HepG2 (cell line): Measurements from ENCODE around the gene TARBP2. TPM values are rescaled to one million over a fixed set of nuclear protein-coding genes. Genes with fewer than 3 reads are reported as not detected.
A peak's percentile ranks its signal among the peaks of the same experiment; 100 is the strongest.

Experiments
- ATF7 ChIP-seq, 2 experiments: fragments of 450-650 bp in 1 of 2; sonication (generic) in 1 of 2; formaldehyde crosslinking in 1 of 2; IDR thresholded peaks; 2 replicates each; pipeline versions ENCODE4 v1.4.0 to v1.6.1; 2016 to 2020; ENCODE audit warnings: antibody characterized with exemption in 1 of 2, mild to moderate bottlenecking in 1 of 2, missing genetic modification reagents in 1 of 2
- DZIP1 ChIP-seq: sonication (generic); formaldehyde crosslinking; IDR thresholded peaks from 2 replicates; pipeline ENCODE4 v1.5.0; 2020; ENCODE audit warnings: mild to moderate bottlenecking, missing genetic modification reagents
- E2F2 ChIP-seq: sonication (generic); formaldehyde crosslinking; IDR thresholded peaks from 2 replicates; pipeline ENCODE4 v1.4.0; 2020; ENCODE audit warnings: missing genetic modification reagents, borderline replicate concordance
- KDM4B ChIP-seq: sonication (generic); formaldehyde crosslinking; IDR thresholded peaks from 2 replicates; pipeline ENCODE4 v1.4.0; 2020; ENCODE audit warnings: missing genetic modification reagents
- RXRA ChIP-seq: sonication (generic); formaldehyde crosslinking; IDR thresholded peaks from 2 replicates; pipeline ENCODE4 v1.5.1; 2020; ENCODE audit warnings: missing genetic modification reagents
- SMAD3 ChIP-seq: sonication (generic); formaldehyde crosslinking; IDR thresholded peaks from 2 replicates; pipeline ENCODE4 v1.4.0; 2020; ENCODE audit warnings: missing genetic modification reagents
- ZEB1 ChIP-seq: IDR thresholded peaks from 2 replicates; pipeline ENCODE4 v1.6.1; 2012; ENCODE audit warnings: mild to moderate bottlenecking, low read depth, inconsistent platforms; ENCODE audit not compliant: insufficient replicate concordance
- ZFP41 ChIP-seq: sonication (generic); formaldehyde crosslinking; IDR thresholded peaks from 2 replicates; pipeline ENCODE4 v1.4.0; 2020; ENCODE audit warnings: mild to moderate bottlenecking, missing genetic modification reagents, borderline replicate concordance
- ZNF138 ChIP-seq: sonication (generic); formaldehyde crosslinking; IDR thresholded peaks from 2 replicates; pipeline ENCODE4 v1.5.0; 2020; ENCODE audit warnings: mild to moderate bottlenecking, low read depth, missing genetic modification reagents
- ZNF333 ChIP-seq: sonication (generic); formaldehyde crosslinking; IDR thresholded peaks from 2 replicates; pipeline ENCODE4 v1.4.0; 2020; ENCODE audit warnings: mild to moderate bottlenecking, missing genetic modification reagents, borderline replicate concordance
- ZNF34 ChIP-seq: sonication (generic); formaldehyde crosslinking; IDR thresholded peaks from 2 replicates; pipeline ENCODE4 v1.4.0; 2020; ENCODE audit warnings: mild to moderate bottlenecking, missing genetic modification reagents, borderline replicate concordance
- ZNF646 ChIP-seq: sonication (generic); formaldehyde crosslinking; IDR thresholded peaks from 2 replicates; pipeline ENCODE4 v1.9.0; 2021; ENCODE audit warnings: mild to moderate bottlenecking, missing genetic modification reagents
- ZNF773 ChIP-seq: sonication (generic); formaldehyde crosslinking; IDR thresholded peaks from 2 replicates; pipeline ENCODE4 v1.4.0; 2020; ENCODE audit warnings: missing genetic modification reagents, borderline replicate concordance
- polyA plus RNA-seq, 8 experiments: library from polyadenylated mRNA; depleted of rRNA in 3 of 8; stranded (reverse) in 7 of 8; unstranded in 1 of 8; fragments of >200 nt; fragmentation: Illumina TruSeq in 4 of 8; extraction: Trizol in 4 of 8; gene quantifications; 2 replicates each; pipeline versions ENCODE4 v1.2.1 to v1.2.3, GENCODE V29; 2011 to 2016; ENCODE audit warnings: low read depth in 4 of 8, missing spikeins in 1 of 8, mixed read lengths in 1 of 8; ENCODE audit not compliant: insufficient read depth in 1 of 8
- total RNA-seq, 5 experiments: library from RNA; depleted of rRNA; stranded (reverse); fragments of >200 nt; fragmentation: Illumina TruSeq; extraction: Trizol; gene quantifications; 2 replicates each; pipeline ENCODE4 v1.2.3, GENCODE V29; 2016; ENCODE audit warnings: low read depth in 1 of 5
- TF ChIP-seq, protein P1 (sequence below): sonication (generic); formaldehyde crosslinking; IDR thresholded peaks from 2 replicates; pipeline ENCODE4 v1.9.0; 2021; ENCODE audit warnings: missing genetic modification reagents, borderline replicate concordance

TARBP2 gene
- total and polyA plus RNA-seq, 2 of the 13 experiments (the other 11 are each of a cell fraction or from before 2014, with no cell fraction given), result 47.0 to 55.5 TPM

GRCh38 chr12:53538209-53538689, 37.2 kb downstream of the TARBP2 start (continued):
- TF ChIP-seq ZNF646, result no peak
- TF ChIP-seq RXRA (CRISPR knock-in tag), result peak; percentile 85; the same call in 1 of the 2 replicates
- TF ChIP-seq DZIP1 (CRISPR knock-in tag), result no peak
- TF ChIP-seq ZNF773 (CRISPR knock-in tag), result no peak
- TF ChIP-seq SMAD3 (CRISPR knock-in tag), result peak; percentile 91
- TF ChIP-seq ZEB1, result no peak
- TF ChIP-seq ZNF138 (CRISPR knock-in tag), result no peak
- TF ChIP-seq ATF7 (IDR thresholded peaks at IDR 0.05), result peak; percentile 75
- peak; percentile 61; the same call in 1 of the 2 replicates for TF ChIP-seq ATF7 (CRISPR knock-in tag; IDR thresholded peaks at IDR 0.05)
- peak; percentile 89; the same call in 1 of the 2 replicates for TF ChIP-seq KDM4B (CRISPR knock-in tag)
- no peak for TF ChIP-seq ZNF333 (CRISPR knock-in tag)
- no peak for TF ChIP-seq E2F2
- TF ChIP-seq ZNF34 (CRISPR knock-in tag), result no peak
- no peak for TF ChIP-seq ZFP41 (CRISPR knock-in tag)
- TF ChIP-seq, protein P1, sequence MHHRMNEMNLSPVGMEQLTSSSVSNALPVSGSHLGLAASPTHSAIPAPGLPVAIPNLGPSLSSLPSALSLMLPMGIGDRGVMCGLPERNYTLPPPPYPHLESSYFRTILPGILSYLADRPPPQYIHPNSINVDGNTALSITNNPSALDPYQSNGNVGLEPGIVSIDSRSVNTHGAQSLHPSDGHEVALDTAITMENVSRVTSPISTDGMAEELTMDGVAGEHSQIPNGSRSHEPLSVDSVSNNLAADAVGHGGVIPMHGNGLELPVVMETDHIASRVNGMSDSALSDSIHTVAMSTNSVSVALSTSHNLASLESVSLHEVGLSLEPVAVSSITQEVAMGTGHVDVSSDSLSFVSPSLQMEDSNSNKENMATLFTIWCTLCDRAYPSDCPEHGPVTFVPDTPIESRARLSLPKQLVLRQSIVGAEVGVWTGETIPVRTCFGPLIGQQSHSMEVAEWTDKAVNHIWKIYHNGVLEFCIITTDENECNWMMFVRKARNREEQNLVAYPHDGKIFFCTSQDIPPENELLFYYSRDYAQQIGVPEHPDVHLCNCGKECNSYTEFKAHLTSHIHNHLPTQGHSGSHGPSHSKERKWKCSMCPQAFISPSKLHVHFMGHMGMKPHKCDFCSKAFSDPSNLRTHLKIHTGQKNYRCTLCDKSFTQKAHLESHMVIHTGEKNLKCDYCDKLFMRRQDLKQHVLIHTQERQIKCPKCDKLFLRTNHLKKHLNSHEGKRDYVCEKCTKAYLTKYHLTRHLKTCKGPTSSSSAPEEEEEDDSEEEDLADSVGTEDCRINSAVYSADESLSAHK (CRISPR knock-in tag), result no peak
